GM19467 (cell line): ENCODE data around the gene COL25A1.
A peak's percentile ranks its signal among the peaks of the same experiment; 100 is the strongest.
"Not testable (repeated sequence)": the region's sequence is repeated elsewhere in the genome, so short reads cannot be mapped to it uniquely, and the experiment has no call there.

ENCODE experiments used
- ATAC-seq: cut with Tn5 transposase; IDR thresholded peaks from one replicate; pipeline ENCODE4 v1.9.1; 2021; ENCODE audit warnings: mild to moderate bottlenecking, moderate library complexity; ENCODE audit not compliant: unreplicated experiment

The COL25A1 gene

DNA sequence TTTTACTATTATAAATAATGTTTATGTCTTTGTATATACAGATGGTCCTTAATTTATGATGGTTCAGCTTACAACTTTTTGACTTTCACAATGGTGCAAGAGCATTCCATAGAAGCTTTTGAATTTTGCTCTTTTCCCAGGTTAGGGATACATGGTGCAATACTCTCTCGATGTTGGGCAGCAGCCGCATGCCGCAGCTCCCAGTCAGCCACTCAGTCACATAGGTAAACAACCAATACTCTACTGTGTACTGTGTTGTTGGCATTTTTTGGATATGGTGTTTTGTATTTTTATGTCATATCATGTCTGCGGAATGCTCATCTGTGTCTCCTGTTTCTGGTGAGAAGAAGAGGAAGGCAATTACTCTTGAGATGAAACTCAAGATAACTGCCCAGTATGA, 281.6 kb downstream of the COL25A1 start:
- ATAC-seq: no peak

DNA sequence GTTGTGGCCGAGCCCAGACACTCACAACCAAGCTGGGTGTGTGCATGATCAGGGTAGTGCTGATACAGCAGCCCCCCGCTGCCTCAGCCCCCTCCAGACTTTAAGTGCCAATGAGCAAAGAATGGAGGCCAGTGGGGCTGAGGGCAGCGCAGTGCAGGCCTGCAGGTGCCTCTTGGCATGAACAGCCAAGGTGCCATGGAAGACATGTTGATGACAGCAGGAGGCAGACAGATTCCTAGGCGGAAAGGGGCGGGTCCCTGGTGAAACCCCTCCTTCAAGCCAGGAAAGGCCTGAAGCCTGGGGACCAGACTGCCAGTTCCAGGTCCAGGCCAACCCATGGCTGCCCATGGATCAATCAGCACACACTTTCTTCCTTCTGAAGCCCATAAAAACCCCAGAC, 286.3 kb downstream of the COL25A1 start:
- no peak for ATAC-seq

DNA sequence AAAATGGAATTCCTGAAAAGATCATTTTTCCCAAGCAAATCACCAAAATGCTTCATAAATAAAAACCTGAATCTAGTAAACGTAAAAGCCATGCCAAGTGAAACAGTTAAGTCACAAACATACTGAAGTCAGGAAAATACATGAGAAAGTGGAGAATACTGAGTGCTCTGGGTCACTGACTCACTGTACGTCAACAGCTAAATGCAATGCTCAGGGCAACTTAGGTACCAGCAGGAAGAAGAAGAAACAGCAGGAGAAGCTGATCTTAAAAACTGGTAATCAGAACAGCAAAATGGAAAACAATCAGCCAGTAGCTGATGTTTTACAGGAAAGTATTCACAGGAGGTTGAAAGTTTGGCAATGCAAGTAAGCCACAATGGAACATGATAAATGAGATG, 287.0 kb downstream of the COL25A1 start:
- no peak for ATAC-seq

DNA sequence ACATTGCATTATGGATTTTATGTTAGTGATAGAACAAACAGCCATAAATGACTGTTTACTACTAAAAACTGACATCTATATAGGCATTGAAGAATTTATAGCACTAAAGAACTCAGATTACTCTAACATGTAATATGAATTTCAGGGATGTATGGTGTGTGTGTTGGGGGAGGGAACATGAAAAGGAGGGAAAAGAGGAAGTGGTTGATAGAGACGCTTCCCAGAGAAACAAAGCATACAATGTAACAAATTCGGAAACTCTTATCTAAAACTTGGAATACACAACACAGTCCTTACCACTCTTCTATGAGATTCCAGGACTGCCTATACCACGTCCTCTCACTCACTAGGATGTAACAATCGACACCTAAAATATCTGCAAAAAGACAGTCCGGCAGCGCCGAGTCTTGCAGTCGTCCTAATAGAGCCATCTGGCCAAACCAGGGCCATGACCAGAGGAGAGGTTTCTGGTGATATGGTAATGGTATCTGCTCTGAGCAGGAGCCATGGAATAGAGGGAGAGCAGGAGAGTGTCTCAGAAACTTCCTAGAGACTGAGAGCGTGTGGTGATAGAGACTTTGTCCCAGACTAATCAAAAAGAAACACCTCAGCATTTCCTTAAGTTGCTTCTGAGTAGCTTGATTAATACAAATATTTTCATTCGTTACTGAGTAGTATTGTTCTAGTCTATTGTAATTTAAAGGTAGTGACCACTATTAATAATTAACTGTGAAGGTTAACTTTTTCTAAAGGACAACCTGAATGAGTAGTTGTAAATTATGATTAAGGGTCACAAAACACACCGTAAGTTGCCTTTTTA, 287.7 kb downstream of the COL25A1 start:
- no peak for ATAC-seq

DNA sequence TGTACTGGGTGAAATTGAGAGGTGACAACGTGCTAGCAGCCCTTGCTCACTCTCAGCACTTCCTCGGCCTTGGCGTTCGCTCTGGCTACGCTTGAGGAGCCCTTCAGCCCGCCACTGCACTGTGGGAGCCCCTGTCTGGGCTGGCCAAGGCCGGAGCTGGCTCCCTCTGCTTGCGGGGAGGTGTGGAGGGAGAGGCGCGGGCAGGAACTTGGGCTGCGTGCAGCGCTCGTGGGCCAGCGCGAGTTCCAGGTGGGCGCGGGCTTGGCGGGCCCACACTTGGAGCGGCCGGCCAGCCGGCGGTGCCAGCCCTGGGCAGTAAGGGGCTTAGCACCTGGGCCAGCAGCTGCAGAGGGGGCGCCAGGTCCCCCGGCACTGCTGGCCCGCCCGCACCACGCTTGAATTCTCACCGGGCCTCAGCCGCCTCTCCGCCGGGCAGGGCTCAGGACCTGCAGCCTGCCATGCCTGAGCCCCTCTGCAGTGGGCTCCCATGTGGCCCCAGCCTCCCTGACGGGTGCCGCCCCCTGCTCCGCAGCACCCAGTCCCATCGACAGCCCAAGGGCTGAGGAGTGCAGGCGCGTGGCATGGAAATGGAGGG, 290.1 kb downstream of the COL25A1 start:
- no peak for ATAC-seq

DNA sequence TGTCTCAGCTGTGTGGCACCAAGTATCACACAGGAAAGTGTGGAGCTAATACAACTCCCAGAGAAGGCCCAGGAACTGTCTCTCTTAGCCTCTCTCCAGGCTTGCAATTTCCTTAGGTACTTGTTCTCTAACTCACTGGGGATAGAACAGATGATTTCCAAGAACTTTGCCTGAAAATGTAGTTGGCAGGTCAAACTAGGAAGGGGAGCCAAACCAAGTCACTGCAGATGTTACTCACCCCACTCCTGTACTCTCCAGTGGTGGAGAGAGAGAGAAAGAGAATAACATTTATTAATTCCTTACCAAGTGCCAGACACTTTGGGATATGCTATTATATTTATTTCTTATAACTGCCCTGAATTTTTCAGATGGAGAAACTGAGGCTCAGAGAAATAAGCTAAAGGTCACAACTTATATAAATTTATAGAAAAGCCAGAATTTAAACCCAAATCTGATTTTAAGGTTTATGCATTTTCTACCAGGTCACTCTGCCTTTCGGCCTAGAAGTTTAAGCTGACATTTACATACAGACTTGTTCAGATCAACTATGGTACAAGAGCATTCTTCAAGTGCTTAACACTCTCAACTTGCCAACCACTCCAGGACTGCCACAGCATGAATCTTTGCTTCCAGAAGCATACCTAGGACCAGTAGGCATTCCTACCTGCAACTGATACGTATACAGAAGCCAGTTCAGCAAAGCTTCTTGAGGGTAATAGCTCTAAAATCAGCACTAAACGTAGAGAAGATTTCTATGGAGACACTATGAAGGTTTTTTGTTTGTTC, 291.0 kb downstream of the COL25A1 start:
- no peak for ATAC-seq

DNA sequence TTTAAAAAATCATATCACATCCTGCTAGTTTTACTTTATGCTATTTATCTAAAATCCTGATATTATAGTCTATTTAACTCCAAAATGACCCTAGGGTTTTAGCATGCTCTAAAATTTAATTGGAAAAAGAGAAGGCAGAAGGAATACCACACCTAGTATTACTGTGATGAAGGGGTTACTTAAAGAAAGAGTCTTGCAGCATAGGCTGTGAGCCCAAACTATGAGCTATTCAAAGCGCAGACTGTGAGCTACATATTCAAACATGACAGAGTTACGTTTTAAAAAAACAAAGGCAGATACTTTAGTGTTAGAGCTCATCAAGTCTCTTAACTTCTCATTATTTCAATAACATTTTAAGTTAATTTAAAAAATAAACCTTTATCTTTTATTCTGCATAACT, 291.9 kb downstream of the COL25A1 start:
- ATAC-seq: no peak

DNA sequence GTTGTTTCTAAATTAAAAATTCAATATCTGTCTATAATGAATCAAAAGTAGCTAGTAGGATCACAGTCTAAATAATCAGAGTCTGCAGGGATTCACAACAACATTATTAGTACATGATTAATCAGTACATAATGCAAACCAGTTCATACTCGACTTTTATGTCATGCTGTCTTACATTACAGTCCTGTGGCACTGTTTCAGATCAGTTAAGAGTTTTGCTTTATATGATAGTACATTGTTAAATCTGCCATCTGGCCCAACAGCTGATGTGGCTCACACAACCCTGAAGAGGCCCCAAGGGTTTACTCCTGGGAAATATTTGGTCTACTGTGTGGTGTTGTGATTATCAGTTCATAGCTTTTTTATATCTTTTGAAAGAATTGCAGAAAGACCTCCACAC, 292.5 kb downstream of the COL25A1 start:
- ATAC-seq: no peak

DNA sequence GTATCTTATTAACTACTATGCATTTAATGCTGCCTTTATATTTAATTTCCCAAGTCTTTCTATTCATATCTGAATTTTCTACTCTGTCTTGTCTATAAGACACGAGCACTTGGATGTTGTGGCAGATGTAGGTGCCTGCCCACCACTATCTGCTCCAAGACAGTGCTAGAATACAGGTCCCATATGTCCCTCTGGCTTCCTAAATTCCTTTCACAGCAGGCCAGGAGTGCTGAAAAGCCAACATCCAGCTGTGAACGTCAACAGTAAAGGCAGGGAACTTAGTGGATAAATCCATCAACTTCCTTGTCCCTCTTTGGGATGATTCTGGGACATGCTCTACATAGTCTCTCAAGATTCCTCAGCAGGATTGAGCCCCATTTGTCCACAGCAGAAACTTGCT, 294.5 kb downstream of the COL25A1 start:
- ATAC-seq: no peak

DNA sequence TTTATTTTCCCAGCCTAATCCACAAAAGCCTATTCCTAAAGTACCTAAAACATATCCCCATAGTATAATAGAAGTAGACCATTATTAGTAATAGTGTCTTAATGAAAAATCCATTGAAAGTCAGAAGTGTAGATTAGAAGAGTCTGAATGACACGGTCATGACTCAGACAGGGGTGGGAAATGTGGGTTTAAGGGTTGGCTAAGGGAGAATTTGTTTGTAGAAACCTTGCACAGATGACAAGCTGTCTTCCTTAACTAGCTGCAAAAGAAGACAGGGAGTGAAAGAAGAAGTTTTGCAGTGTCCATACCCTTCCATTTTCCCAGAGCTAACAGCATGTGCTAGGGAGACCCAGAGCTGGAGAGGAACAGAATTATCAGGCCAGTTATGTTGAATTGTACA, 296.9 kb downstream of the COL25A1 start:
- ATAC-seq: no peak

DNA sequence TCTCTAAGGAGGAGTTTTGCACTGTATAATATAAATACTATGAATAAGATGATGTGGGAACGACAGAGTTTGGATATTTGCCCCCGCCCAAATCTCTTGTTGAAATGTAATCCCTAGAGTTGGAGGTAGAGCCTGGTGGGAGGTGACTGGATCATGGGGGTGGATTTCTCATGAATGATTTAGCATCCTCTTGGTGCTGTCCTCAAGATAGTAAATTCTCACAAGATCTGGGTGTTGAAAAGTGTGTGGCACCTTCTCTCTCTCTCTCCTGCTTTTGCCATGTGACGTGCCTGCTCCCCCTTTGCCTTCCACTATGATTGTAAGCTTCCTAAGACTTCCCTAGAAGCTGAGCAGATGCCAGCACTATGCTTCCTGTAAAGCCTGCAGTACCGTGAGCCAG, 298.0 kb downstream of the COL25A1 start:
- ATAC-seq: no peak

DNA sequence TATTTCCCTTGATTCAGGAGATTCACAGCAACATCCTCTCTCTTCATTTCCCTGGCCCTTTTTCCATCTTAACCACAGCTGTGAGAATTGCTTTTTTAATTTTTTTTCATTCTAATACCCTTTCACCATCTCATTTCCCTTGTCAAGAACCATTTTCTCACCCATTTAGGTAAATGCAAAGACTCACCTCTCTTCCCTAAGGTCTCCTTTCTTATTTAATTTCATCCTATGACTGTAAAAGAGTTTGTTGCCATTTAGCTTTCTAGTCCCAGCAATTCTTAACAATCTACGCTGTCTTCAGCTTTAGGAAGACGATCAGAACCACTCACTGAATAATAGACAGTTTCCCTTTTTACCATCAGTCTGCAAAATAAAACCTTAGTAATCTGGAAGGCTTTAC, 298.5 kb downstream of the COL25A1 start:
- ATAC-seq: no peak

DNA sequence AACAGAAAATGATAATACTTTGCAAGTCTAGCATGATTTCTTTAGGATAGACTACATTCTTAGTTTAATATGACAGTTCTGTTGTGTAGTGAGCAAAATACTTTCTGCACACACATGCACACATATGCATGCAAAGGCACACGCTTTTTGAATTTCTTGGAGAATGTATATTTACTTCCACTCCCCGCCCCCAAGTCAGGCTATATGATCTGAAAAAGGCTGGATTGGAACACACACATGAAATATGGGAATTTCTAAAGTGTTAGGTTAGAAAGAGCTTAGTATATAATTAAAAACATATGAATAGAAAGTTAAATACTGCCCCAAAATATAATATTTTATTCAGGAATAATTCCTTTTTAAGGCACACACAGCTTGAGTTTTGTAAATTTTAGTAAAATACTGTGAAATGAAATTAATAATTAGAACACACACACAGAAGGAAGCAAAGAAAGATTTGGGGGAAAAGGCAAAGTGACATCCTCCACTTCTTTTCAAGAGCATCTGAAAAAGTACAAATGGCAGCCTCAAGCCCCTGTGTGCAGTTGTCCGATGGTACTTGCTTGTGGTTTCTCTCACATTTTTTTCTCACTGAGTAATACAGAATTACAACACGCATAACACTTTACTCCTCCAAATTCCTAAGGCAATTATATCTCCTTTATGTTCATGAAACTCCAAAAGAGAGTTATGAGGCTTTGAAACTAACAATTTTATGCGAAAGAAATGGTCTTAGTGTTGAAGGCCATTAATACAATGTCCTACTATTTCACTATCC, 310.7 kb downstream of the COL25A1 start:
- ATAC-seq: no peak

DNA sequence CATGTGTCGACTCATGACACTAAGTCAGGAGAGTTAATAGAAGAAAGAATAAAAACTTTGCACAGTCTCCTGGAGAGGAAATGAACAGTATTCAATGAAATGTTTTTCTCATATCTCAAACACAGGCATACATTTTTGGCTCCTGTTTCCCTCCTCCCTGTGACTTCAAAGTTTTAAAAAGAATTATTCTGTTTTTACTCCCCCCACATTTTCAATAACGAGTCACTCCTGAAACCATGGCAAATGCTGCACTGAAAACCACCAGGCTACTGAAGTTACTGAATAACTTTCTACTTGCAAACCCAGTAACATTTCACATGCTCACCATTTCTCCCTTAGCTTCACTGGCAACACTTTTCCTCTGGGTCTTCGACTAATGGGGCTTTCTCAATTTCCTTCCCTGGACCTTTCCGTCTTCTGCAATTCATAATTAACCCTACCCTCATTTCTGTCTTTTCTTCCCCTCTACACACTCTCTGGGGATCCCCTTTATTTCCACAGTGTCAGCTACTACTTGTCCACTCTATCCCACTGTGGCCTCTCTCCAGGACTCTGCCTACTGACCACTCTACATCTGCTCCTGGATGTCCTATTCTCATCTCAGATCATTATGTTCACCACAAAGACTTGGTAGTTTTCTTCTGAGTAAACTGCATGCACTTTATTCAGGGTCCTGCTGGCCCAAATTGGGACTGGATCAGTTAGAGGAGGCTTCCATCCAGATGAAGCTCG, 313.8 kb downstream of the COL25A1 start:
- peak; percentile 85 for ATAC-seq

DNA sequence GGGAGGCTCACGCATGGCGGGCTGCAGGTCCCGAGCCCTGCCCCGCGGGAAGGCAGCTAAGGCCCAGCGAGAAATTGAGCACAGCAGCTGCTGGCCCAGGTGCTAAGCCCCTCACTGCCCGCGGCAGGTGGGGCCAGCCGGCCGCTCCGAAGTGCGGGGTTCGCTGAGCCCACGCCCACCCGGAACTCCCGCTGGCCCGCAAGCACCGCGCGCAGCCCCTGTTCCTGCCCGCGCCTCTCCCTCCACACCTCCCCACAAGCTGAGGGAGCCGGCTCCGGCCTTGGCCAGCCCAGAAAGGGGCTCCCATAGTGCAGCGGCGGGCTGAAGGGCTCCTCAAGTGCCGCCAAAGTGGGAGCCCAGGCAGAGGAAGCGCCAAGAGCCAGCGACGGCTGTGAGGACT, 318.0 kb downstream of the COL25A1 start:
- ATAC-seq: not testable (repeated sequence)

DNA sequence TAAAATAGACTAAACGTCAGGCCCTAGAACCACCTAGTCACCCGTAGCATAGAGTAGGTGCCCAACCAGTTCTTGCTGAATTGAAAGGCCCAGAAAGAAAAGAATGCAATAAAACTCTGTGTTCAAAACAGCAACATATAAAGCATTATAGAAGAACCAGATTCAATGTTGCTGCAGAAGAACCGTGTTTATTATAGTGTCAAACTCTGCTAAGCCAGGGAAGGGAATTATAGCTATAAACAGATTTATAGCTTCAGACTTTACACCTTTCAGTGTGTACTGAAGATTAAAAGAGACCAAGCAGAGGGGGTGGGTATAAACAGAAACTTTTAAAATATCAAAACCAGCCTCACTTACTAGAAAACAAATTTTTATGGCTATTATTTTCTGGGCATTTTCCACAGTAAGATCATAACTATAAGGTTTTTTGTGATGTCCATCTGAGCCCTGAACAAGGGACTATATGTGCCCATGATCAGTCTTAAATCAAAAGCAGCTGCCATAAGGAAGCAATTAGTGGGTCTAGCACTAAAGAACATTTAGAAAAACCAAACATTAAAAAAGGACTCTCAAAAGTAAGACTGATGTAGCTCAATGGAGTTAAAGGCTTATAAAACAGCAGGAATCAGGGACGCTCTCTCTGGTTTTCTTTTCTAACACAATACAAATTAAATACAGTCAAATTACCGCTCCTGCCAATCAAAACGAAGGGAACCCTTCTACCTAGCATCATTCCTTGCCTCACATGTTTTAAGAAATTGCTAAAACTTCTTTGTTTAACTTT, 319.9 kb downstream of the COL25A1 start:
- no peak for ATAC-seq

DNA sequence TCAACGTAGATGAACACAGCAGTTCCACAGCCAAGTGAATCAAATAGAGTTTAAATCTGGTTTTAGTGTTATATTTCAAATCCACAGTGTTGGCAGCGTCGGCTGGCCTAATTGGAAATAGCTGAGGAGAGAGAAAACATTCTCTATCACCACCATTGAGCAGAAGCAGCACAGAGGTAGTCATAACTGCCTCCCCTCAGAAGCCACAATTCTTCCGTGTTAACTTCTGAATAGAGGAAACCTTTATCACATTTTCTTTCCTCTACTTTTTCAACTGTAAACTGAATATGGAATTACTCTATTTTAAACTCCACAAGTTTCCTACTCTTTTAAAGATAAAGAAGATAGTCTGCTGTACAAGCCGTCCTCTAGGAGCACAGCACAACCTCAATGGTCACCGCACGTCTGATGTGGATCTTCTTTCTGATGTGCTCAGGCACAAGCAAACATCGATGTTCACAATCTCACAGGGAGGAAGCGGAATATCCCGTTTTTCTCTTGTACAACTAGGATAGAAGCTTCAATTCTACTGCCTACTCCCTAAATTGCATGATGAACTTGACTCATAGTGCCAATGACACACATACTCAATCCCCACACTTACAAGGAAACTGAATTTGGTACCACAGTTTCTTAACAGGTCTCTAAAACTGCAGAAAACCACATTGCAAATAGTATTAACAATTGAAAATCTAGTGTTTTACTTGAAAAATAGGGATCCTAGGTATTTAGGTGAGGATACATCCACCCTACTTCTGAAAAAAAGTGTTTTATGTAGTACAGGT, 321.8 kb downstream of the COL25A1 start:
- ATAC-seq: no peak

DNA sequence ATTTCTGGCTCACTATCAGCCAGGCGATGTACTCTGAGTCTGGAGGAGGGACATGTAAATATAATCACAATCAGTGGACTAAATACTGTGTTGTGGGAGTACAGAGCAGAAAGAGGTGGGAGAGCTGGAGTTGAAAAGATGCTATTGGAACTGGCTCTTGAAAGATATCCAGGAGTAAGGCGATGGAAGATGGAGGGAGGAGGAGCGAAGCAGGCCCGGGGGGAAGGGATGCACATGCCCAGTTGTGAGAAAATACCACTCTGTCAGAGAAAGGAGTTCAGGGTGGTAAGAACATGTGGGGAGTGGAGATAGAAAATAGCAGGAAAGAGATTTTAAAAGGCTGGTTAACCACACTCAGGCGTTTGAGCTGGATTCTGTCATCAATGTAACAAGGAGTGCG, 322.7 kb downstream of the COL25A1 start:
- no peak for ATAC-seq

DNA sequence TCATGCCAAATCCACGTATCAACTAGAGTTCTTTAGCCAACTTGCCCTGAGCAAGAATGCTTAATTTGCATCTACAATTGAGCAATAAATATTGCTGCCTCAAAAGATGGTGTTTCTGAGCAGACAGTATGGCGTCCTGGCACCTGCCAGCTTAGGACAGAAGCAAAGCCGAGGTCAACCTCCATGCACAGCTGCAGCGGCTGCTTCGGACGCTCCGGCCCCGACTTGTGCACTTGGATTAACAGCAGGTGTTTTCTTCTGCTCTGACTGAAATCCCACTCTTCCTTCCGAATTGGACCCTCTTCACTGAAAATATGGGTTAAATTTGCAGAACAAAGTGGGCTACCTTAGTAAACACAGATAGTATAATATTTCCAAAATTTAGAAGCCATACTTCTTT, 324.4 kb downstream of the COL25A1 start:
- ATAC-seq: no peak
